HG02798 (cell line): ENCODE data around the gene NTRK1.

Source experiments
- ATAC-seq: cut with Tn5 transposase; IDR thresholded peaks from one replicate; pipeline ENCODE4 v1.9.1; 2021; ENCODE audit warnings: mild to moderate bottlenecking; ENCODE audit not compliant: unreplicated experiment, poor library complexity

The NTRK1 gene

DNA sequence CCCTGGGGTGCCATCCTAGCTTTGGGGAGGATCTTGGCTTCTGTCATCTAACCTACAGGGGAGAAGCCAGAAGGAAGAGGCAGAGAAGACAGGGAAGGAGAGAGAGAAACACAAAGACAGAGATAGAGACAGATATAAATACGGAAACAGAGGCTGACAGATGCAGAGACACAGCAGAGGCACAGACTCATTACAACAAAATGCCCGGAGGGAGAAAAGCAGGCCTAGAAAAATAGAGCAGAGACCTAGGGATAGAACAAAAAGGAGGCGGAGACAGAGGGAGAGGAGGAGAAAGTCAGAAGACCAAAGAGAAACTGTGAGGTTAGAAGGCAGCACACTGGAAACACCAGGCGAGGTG is 34.8 kb downstream of the NTRK1 start:
- no peak for ATAC-seq

- ATAC-seq, result no peak
Observed at GRCh38 chr1:156895927-156896326, 35.3 kb downstream of the NTRK1 start.

- no peak for ATAC-seq
Observed at GRCh38 chr1:156896490-156897033, 35.9 kb downstream of the NTRK1 start.

GRCh38 chr1:156897078-156897825 is 36.6 kb downstream of the NTRK1 start:
- no peak for ATAC-seq

DNA sequence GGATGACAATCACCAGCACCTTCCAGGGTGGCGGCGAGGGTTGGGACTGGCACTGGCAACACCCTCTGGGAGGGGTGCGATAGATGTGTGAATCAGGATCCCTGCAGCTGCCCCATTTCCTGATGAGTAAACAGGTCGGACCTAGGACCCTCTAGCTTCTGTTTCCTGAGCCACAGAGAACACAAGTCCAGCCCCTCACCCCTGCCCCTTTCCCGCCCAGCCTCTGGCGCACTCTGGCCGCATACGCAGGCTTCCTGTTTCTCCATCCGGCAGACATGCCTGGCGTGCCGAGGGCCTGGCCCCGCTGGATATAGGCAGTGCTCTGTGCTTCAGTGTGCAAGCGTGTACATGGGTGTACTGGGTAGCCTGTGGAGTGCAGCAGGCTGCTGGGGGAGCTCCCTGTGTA is 37.5 kb downstream of the NTRK1 start:
- no peak for ATAC-seq

DNA sequence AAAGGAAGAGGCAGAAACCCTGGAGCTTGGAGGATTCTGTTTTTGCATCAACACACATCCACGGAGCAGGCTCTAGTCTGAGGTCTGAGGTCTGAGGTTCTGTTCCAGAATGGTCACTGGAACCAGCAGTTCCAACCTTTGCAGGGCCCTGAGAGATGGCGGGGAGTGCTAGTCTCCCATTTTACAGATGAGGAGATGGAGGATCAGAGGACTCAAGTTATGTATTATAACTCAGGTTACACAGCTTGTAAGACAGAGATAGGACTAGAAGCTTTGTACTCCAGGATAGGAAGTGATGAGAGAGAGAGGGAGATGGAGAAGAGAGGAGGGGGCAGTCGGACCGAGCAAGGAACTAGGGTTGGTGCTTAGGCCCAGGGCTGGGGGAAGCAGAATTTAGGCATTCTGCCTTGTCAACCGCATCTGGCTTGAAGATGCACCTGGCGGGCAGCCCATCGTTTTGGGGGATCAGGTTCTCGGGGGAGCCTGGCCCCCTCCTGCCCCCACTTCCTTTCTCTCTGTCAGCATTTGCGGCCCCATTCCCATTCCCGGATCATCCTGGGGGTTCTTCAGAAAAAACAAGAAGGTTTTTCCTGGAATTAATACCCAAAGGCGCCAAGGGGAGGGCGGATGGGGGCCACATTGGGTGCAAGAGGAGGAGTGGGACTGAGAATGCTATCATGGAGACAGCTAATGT is 38.5 kb downstream of the NTRK1 start:
- no peak for ATAC-seq

DNA sequence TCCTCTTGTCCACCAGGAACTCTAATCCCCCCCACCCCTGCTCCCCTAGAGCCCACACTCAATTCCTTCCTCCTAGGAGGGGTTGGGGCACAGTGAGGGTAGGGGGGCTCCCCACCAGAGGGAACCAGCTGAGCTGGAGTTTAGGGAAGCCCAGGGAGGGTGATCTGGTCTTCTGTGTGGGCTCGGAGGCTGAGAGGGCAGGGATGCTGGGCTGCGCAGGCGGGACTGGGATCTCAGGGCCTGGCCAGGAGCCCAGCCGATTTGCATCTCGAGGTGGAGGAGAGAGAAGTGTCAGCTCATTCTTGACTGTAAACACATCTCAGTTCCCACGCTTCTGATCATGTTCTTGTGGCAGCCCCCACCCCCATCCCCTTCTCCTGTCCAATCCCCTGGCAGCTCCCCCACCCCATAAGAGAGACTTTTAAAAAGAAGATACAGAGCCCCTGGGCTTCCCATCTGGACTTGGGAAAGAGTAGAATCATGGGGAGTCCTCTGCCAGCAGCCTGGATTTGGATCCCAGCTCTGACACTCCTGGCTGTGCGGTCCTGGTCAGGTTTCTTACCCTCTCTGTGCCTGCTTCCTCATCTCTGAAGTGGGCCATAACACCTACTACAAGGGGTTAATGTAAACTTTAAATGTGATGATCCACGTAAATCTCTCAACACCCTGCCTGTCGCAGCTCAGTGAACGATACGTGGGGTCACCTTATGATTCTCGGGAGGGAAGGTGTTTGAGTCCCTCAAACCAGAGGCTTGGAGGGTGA is 39.5 kb downstream of the NTRK1 start:
- ATAC-seq, result no peak

- no peak for ATAC-seq
Observed at GRCh38 chr1:156900896-156901589, 40.4 kb downstream of the NTRK1 start.

DNA sequence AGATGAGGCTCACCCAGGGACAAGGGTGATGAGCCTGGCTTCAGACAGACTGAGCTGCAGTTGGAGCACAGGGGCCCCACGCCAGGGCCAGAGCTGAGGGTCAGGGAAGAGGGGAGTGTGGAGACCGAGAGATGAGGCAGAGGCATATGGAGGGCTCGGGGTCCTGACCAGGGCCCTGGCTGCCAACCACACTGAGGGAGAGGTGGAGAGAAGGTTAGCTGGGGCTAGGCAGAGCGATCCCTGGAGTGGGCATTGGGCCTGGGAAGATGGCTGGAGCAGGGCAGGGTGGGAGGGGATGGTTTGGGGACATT is 40.9 kb downstream of the NTRK1 start:
- ATAC-seq, result no peak

GRCh38 chr1:156901966-156902915 is 41.6 kb downstream of the NTRK1 start:
- no peak for ATAC-seq

DNA sequence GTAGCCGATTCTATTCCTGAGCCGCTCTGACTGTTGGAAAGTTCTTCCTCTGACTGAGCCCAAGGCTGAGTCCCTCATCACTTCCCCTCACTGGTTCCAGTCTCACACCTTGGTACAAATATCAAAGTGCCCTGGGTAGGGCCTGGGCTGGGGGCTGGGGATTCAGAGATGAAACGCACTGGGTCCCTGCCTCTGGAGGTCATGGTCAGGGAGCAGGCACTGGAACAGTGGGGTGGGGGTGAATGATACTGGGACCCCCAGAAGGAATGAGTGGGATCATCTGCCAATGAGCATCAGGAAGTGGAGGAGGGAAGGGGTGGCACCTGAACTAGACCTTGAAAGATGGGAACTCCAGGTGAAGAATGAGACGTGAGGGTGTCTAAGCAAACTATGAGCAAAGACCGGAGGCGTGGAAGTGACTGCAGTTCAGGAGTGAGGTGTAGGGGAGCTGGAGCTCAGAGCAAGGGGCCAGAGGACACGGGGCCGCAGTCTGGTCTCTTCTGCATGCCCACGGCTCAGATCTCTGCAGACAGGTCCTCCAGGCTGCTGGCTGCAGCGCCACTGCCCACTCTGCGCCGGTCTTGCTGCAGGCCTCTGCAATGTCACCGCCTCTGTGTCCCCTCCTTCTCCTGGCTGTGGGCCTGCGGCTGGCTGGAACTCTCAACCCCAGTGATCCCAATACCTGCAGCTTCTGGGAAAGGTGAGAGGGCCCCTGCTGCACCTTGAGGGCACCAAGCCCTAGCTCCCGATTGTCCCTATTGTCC is 42.8 kb downstream of the NTRK1 start:
- no peak for ATAC-seq

DNA sequence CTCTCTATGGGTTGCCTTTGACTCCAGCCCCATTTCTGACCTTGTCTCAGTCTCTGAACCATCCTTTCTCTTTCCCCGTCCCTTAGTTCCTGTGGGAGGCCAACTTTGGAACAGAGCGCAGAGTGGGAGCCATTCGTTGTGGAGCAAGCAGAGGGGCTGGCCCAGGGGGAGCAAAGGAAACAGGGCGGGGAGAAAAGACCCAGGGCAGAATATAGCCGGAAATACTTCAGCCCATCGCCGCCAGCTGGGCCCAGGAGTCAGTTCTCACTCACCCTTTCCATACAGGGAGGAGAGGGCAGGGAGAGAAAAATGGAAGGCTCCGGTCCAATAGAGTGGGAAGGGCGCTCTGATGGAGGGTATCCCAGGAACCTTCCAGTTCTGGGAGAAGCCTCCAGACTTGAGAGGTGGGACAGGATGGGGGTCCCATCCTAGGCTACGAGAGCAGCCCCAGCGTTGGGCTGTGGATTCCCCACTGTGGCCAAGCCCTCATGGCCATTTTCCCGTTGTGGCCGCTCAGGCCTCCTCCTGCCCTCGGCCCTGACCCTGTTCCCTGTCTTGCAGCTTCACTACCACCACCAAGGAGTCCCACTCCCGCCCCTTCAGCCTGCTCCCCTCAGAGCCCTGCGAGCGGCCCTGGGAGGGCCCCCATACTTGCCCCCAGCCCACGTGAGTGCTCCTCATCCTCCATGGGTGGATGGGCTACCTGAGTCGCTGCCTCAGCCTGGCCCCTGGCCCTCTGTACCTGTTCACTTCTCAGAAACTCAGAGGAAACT is 43.7 kb downstream of the NTRK1 start:
- no peak for ATAC-seq

- ATAC-seq, result no peak
Observed at GRCh38 chr1:156905176-156905575, 44.5 kb downstream of the NTRK1 start.

GRCh38 chr1:156905651-156906050 is 45.0 kb downstream of the NTRK1 start:
- ATAC-seq, result no peak

GRCh38 chr1:156906206-156906906 is 45.7 kb downstream of the NTRK1 start:
- no peak for ATAC-seq

GRCh38 chr1:156908541-156908940 is 47.9 kb downstream of the NTRK1 start:
- no peak for ATAC-seq

DNA sequence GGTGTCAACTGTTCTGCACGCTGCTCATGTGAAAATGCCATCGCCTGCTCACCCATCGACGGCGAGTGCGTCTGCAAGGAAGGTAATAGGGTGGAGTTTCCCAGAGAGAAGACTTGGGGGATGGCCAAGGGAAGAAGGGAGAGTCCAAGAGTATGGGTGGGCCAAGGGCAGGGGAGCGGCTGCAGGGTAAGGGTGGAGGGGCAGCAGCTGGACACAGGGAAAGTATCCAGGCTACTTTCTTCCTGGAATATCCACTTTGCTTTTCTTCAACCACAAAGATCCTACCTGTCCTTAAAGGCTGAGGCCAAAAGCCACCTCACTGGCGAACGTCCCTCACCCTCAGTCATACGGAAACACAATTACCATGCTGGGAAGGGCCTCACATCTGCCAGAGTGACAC is 48.3 kb downstream of the NTRK1 start:
- no peak for ATAC-seq

DNA sequence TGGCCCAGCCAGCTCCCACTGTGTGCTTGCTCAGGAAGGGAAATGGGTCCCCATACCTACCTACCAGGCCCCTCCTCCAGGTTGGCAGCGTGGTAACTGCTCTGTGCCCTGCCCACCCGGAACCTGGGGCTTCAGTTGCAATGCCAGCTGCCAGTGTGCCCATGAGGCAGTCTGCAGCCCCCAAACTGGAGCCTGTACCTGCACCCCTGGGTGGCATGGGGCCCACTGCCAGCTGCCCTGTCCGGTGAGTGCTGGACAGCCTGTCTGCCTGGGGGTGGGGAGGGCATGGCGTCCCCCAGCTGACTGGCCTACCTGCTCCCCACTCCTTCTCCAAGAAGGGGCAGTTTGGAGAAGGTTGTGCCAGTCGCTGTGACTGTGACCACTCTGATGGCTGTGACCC is 49.0 kb downstream of the NTRK1 start:
- no peak for ATAC-seq
